Loucy (cell line): ENCODE measurements around the gene SDK1.

ENCODE experiments used
- H2AFZ ChIP-seq: fragments of 200-600 bp; sonication (generic); 2 replicates; pipeline ENCODE4 v1.6.0; 2016; ENCODE audit warnings: antibody characterized with exemption, mild to moderate bottlenecking, low read length, moderate library complexity
- H3F3A ChIP-seq: fragments of 200-600 bp; 2 replicates; pipeline ENCODE4 v1.6.0; 2016; ENCODE audit warnings: antibody characterized with exemption, low read depth, mild to moderate bottlenecking
- H3K27me3 ChIP-seq: fragments of 200-600 bp; sonication (generic); 2 replicates; pipeline ENCODE4 v1.6.1; 2014; ENCODE audit warnings: low read length, mild to moderate bottlenecking; ENCODE audit not compliant: insufficient read depth, poor library complexity, severe bottlenecking
- H3K36me3 ChIP-seq: fragments of 200-600 bp; sonication (generic); 2 replicates; pipeline ENCODE4 v1.6.1; 2016; ENCODE audit warnings: low read length; ENCODE audit not compliant: insufficient read depth
- H3K4me1 ChIP-seq: fragments of 200-600 bp; sonication (generic); 2 replicates; pipeline ENCODE4 v1.5.1; 2014; ENCODE audit warnings: low read length, mild to moderate bottlenecking; ENCODE audit not compliant: insufficient read depth, poor library complexity, severe bottlenecking
- H3K4me2 ChIP-seq: fragments of 200-600 bp; sonication (generic); 2 replicates; pipeline ENCODE4 v1.6.0; 2014; ENCODE audit warnings: antibody characterized with exemption, low read length, low read depth, mild to moderate bottlenecking; ENCODE audit not compliant: poor library complexity, severe bottlenecking
- H3K4me3 ChIP-seq: fragments of 200-600 bp; sonication (generic); 2 replicates; pipeline ENCODE4 v1.5.1; 2014; ENCODE audit warnings: low read length, mild to moderate bottlenecking, mixed read lengths; ENCODE audit not compliant: poor library complexity, severe bottlenecking
- H3K79me2 ChIP-seq: fragments of 200-600 bp; sonication (generic); 2 replicates; pipeline ENCODE4 v1.6.1; 2014; ENCODE audit warnings: low read length; ENCODE audit not compliant: insufficient read depth
- H3K9ac ChIP-seq: fragments of 200-600 bp; sonication (generic); 2 replicates; pipeline ENCODE4 v1.6.0; 2014; ENCODE audit warnings: mild to moderate bottlenecking, low read depth, low read length, moderate library complexity; ENCODE audit not compliant: poor library complexity, severe bottlenecking
- H3K9me2 ChIP-seq: fragments of 200-600 bp; sonication (generic); replicated peaks from 2 replicates; pipeline ENCODE4 v1.6.1; 2016; ENCODE audit warnings: low read depth, low read length, mixed read lengths
- H3K9me3 ChIP-seq: fragments of 200-600 bp; sonication (generic); 2 replicates; pipeline ENCODE4 v1.6.1; 2014; ENCODE audit warnings: mild to moderate bottlenecking, antibody characterized with exemption, low read length, low read depth; ENCODE audit not compliant: insufficient read depth
- H4K20me1 ChIP-seq: fragments of 200-600 bp; sonication (generic); 2 replicates; pipeline ENCODE4 v1.6.0; 2014; ENCODE audit warnings: antibody characterized with exemption, low read length, mild to moderate bottlenecking; ENCODE audit not compliant: insufficient read depth, poor library complexity, severe bottlenecking
- CTCF ChIP-seq: fragments of 200-600 bp; sonication (generic); conservative IDR thresholded peaks from 2 replicates; pipeline ENCODE4 v1.5.1; 2014; ENCODE audit warnings: mild to moderate bottlenecking, antibody characterized with exemption, low read length
- EZH2phosphoT487 ChIP-seq: fragments of 200-600 bp; IDR thresholded peaks from 2 replicates; pipeline ENCODE4 v1.6.1; 2018; ENCODE audit warnings: antibody characterized with exemption, mild to moderate bottlenecking, moderate library complexity, borderline replicate concordance

The SDK1 gene

DNA sequence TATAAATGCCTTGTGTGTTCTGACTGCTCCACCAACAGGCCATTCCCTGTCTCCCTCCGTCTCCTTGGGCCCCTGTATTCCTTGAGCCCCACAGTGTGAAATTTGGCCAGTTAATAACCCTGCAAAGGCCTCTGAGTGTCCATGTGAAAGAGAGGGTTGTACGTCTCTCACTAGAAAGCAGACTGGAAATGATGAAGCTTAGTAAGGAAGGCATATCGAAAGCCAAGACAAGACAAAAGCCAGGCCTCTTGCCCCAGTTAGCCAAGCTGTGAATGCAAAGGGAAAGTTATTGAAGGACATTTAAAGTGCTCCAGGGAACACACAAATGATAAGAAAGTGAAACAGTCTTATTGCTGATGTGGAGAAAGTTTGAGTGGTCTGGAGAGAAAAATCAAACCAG, 680.2 kb downstream of the SDK1 start:
- TF ChIP-seq EZH2phosphoT487 (no peak), CTCF (no peak)
- no peaks in the 10 kb centered on the region for H4K20me1 ChIP-seq
- no peak overlapping the region for H3K4me2 ChIP-seq
- H3K9me2 ChIP-seq, result no peaks in the 10 kb centered on the region
- H3K4me1 ChIP-seq, result no peaks in the 10 kb centered on the region
- H3K27me3 ChIP-seq, result no peaks in the 10 kb centered on the region
- no peaks in the 10 kb centered on the region for H3K79me2 ChIP-seq
- no peaks in the 10 kb centered on the region for H3K36me3 ChIP-seq
- H3K9me3 ChIP-seq, result no peaks in the 10 kb centered on the region; the same call in 1 of the 2 replicates
- no peak overlapping the region for H3K9ac ChIP-seq
- no peak overlapping the region for H3K4me3 ChIP-seq
- no peaks in the 10 kb centered on the region for H3F3A ChIP-seq
- H2AFZ ChIP-seq, result no peak overlapping the region

- Histone ChIP-seq H3F3A (no peaks in the 10 kb centered on the region), H3K9ac (no peak overlapping the region), H4K20me1 (no peaks in the 10 kb centered on the region), H2AFZ (no peak overlapping the region), H3K36me3 (no peaks in the 10 kb centered on the region), H3K4me2 (no peak overlapping the region), H3K9me2 (no peaks in the 10 kb centered on the region), H3K9me3 (peaks cover 4% of the 10 kb centered on the region; the same call in 1 of the 2 replicates), H3K27me3 (no peaks in the 10 kb centered on the region), H3K4me1 (no peaks in the 10 kb centered on the region), H3K4me3 (no peak overlapping the region), H3K79me2 (no peaks in the 10 kb centered on the region)
- TF ChIP-seq CTCF (no peak), EZH2phosphoT487 (no peak)
Observed at GRCh38 chr7:3984456-3984855, 683.4 kb downstream of the SDK1 start.

DNA sequence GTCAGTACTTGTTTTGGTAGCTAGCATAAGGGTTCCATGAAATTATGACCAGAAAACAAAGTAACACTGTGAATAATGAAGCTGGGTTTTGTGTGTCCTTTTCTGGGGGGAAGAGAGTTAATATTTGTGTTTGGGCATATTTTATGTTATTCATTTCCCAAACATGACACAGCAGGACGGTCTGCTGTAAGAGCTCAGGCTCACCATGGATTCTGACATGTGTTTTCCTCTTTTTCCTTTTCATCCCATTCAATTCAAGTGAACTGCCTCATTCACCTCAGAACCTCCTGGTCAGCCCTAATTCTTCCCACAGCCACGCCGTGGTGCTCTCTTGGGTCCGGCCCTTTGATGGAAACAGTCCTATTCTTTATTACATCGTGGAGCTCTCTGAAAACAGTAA, 685.9 kb downstream of the SDK1 start:
- no peaks in the 10 kb centered on the region for H3K9me2 ChIP-seq
- H3K4me2 ChIP-seq, result no peak overlapping the region
- no peaks in the 10 kb centered on the region for H3K36me3 ChIP-seq
- no peak overlapping the region for H3K4me3 ChIP-seq
- H3F3A ChIP-seq, result no peaks in the 10 kb centered on the region
- H2AFZ ChIP-seq, result no peak overlapping the region
- no peaks in the 10 kb centered on the region for H3K79me2 ChIP-seq
- H3K4me1 ChIP-seq, result no peaks in the 10 kb centered on the region
- peaks cover 4% of the 10 kb centered on the region; the same call in 1 of the 2 replicates for H3K9me3 ChIP-seq
- TF ChIP-seq CTCF (no peak), EZH2phosphoT487 (no peak)
- no peaks in the 10 kb centered on the region for H3K27me3 ChIP-seq
- H3K9ac ChIP-seq, result no peak overlapping the region
- H4K20me1 ChIP-seq, result no peaks in the 10 kb centered on the region
